ENCODE measurements around the gene TIFAB. TPM values are rescaled to one million over a fixed set of nuclear protein-coding genes. Genes with fewer than 3 reads are reported as not detected.
A peak's percentile ranks its signal among the peaks of the same experiment; 100 is the strongest.

The TIFAB gene
- total RNA-seq, 1 donor from 2014 or later = not detected

GRCh38 chr5:135437796-135438560 lies 14.2 kb downstream of the TIFAB start:
- DNase-seq (ENCODE audit: low spot score in 2 of 2) = peak in 1 of 2 donors; percentile 77
- intact Hi-C loops (cut with DNase I) = no loop called here
- Histone ChIP-seq H3K4me3 (no peak overlapping the region), H3K4me1 (peaks cover 0 to 8% of the 10 kb centered on the region in 2 donors), H3K27me3 (no peaks in the 10 kb centered on the region), H3K27ac (no peak overlapping the region), H3K36me3 (no peaks in the 10 kb centered on the region), H3K9me3 (no peaks in the 10 kb centered on the region)
- peak in 1 of 3 experiments; percentile 3 for TF ChIP-seq CTCF (IDR thresholded peaks at IDR 0.05)

- H3K4me3 ChIP-seq = no peak overlapping the region
- TF ChIP-seq CTCF (IDR thresholded peaks at IDR 0.05) = no peak
- peaks cover 0 to 8% of the 10 kb centered on the region in 2 donors for H3K4me1 ChIP-seq
- H3K27ac ChIP-seq = no peak overlapping the region
- H3K27me3 ChIP-seq = no peaks in the 10 kb centered on the region
- no peaks in the 10 kb centered on the region for H3K9me3 ChIP-seq
- DNase-seq (ENCODE audit: low spot score in 2 of 2) = no peak
- intact Hi-C loops (cut with DNase I) = no loop called here
- no peaks in the 10 kb centered on the region for H3K36me3 ChIP-seq
These were observed 14.7 kb downstream of the TIFAB start for GRCh38 chr5:135437422-135437795.

- Histone ChIP-seq H3K4me1 (peaks cover 0 to 8% of the 10 kb centered on the region in 2 donors), H3K9me3 (no peaks in the 10 kb centered on the region), H3K27me3 (no peaks in the 10 kb centered on the region), H3K4me3 (no peak overlapping the region), H3K27ac (no peak overlapping the region), H3K36me3 (no peaks in the 10 kb centered on the region)
- DNase-seq (ENCODE audit: low spot score in 2 of 2) = no peak
- intact Hi-C loops (cut with DNase I) = no loop called here
- TF ChIP-seq CTCF (IDR thresholded peaks at IDR 0.05) = no peak
These were observed 15.2 kb downstream of the TIFAB start for GRCh38 chr5:135436951-135437418.

- intact Hi-C loops (cut with DNase I) = no loop called here
- Histone ChIP-seq H3K4me3 (no peak overlapping the region), H3K27ac (no peak overlapping the region), H3K9me3 (no peaks in the 10 kb centered on the region), H3K36me3 (no peaks in the 10 kb centered on the region), H3K27me3 (no peaks in the 10 kb centered on the region), H3K4me1 (peaks cover 0 to 8% of the 10 kb centered on the region in 2 donors)
- no peak for TF ChIP-seq CTCF (IDR thresholded peaks at IDR 0.05)
- DNase-seq (ENCODE audit: low spot score in 2 of 2) = no peak
These were observed 16.5 kb downstream of the TIFAB start for GRCh38 chr5:135435467-135436330.

GRCh38 chr5:135434591-135435466 lies 17.3 kb downstream of the TIFAB start:
- intact Hi-C loops (cut with DNase I) = no loop called here

More at GRCh38 chr5:135434591-135435466, 17.3 kb downstream of the TIFAB start:
- no peaks in the 10 kb centered on the region for H3K36me3 ChIP-seq
- H3K27ac ChIP-seq = no peak overlapping the region
- peak in 1 of 2 donors; percentile 50 for DNase-seq (ENCODE audit: low spot score in 2 of 2)
- no peak for TF ChIP-seq CTCF (IDR thresholded peaks at IDR 0.05)
- H3K27me3 ChIP-seq = no peaks in the 10 kb centered on the region
- H3K4me3 ChIP-seq = no peak overlapping the region
- H3K9me3 ChIP-seq = no peaks in the 10 kb centered on the region
- peaks cover 0 to 9% of the 10 kb centered on the region in 2 donors for H3K4me1 ChIP-seq
